NCI-H2227 (cell line): ENCODE results near the gene MANSC1.
"Not testable (repeated sequence)": the region's sequence is repeated elsewhere in the genome, so short reads cannot be mapped to it uniquely, and the experiment has no call there.

Source experiments
- DNase-seq: peaks from one replicate; lab custom pipeline; 2025; ENCODE audit not compliant: unreplicated experiment; lab: John Stamatoyannopoulos, UW

MANSC1 gene

GRCh38 chr12:12365931-12366431, 15.9 kb upstream of the MANSC1 start:
- no peak for DNase-seq

- no peak for DNase-seq
These were observed 15.4 kb upstream of the MANSC1 start for GRCh38 chr12:12365446-12365802.

- DNase-seq: no peak
These were observed 14.9 kb upstream of the MANSC1 start for GRCh38 chr12:12364787-12365445.

GRCh38 chr12:12358528-12358927, 8.5 kb upstream of the MANSC1 start:
- no peak for DNase-seq

- peak; percentile 6 for DNase-seq
These were observed 7.8 kb upstream of the MANSC1 start for GRCh38 chr12:12357719-12358461.

GRCh38 chr12:12356896-12357718, 7.1 kb upstream of the MANSC1 start, which contains the start of gene BORCS5:
Gene BORCS5, plus strand, starts transcription at chr12:12357078. Its CDS starts 374 bp downstream, at chr12:12357452.
- peak; percentile 95 for DNase-seq

GRCh38 chr12:12356467-12356895, 6.4 kb upstream of the MANSC1 start:
- no peak for DNase-seq

- DNase-seq: no peak
These were observed 3.8 kb upstream of the MANSC1 start for GRCh38 chr12:12353807-12354206.

GRCh38 chr12:12353276-12353675, 3.2 kb upstream of the MANSC1 start:
- no peak for DNase-seq

- not testable (repeated sequence) for DNase-seq
These were observed 1.6 kb upstream of the MANSC1 start for GRCh38 chr12:12351468-12352185.

- no peak for DNase-seq
These were observed 924 bp upstream of the MANSC1 start for GRCh38 chr12:12350868-12351463.

GRCh38 chr12:12338527-12339168, 11.4 kb downstream of the MANSC1 start:
- DNase-seq: no peak

- no peak for DNase-seq
These were observed 13.5 kb downstream of the MANSC1 start for GRCh38 chr12:12336511-12336910.

GRCh38 chr12:12336049-12336411, 14.0 kb downstream of the MANSC1 start:
- no peak for DNase-seq

GRCh38 chr12:12334367-12335040, 15.5 kb downstream of the MANSC1 start:
- peak; percentile 27 for DNase-seq

GRCh38 chr12:12333407-12334366, 16.4 kb downstream of the MANSC1 start:
- no peak for DNase-seq

GRCh38 chr12:12331896-12332295, 18.1 kb downstream of the MANSC1 start:
- no peak for DNase-seq

GRCh38 chr12:12331244-12331771, 18.7 kb downstream of the MANSC1 start:
- no peak for DNase-seq
